GM12878 (cell line): ENCODE measurements around the gene VSTM1. TPM values are rescaled to one million over a fixed set of nuclear protein-coding genes. Genes with fewer than 3 reads are reported as not detected.

Experiments
- ATAC-seq: fragments of 200-7000 bp; cut with Tn5 transposase; 3 replicates; pipeline ENCODE4 v1.9.1; 2020; ENCODE audit warnings: mild to moderate bottlenecking, moderate library complexity
- BruUV-seq: library from RNA; stranded (reverse); fragments of 400-500 nt; replicated peaks from 2 replicates; lab custom pipeline; 2021; lab: Mats Ljungman, UMichigan
- CTCF ChIA-PET: fragments of 300-600 bp; sonication (Branson Sonifier 250); formaldehyde crosslinking; extraction: SDS; loops from one replicate; lab custom pipeline; 2021; ENCODE audit warnings: inconsistent platforms; lab: Yijun Ruan, JAX
- POLR2A ChIA-PET: fragments of 350-600 bp; formaldehyde crosslinking; extraction: SDS; loops from one replicate; lab custom pipeline; 2021; ENCODE audit warnings: inconsistent platforms; lab: Charles Lee
- RAD21 ChIA-PET: fragments of 300-600 bp; sonication (Branson Sonifier 250); formaldehyde crosslinking; loops from one replicate; lab custom pipeline; 2023; ENCODE audit warnings: antibody characterized with exemption; ENCODE audit not compliant: unreplicated experiment; lab: Charles Lee
- SMC1A ChIA-PET: fragments of 300-600 bp; sonication (Branson Sonifier 250); formaldehyde crosslinking; loops from one replicate; lab custom pipeline; 2023; ENCODE audit not compliant: unreplicated experiment, uncharacterized antibody; lab: Charles Lee
- DNase-seq: peaks from one replicate; pipeline ENCODE4 v3.0.0-alpha.2; 2011; ENCODE audit warnings: low read depth, low spot score
- FAIRE-seq: peaks from 3 replicates; lab custom pipeline; 2011; peaks lifted over from hg19 to GRCh38; lab: Jason Lieb, UNC
- H2AFZ ChIP-seq: 2 replicates; pipeline ENCODE4 v1.6.0; 2011; ENCODE audit warnings: low read depth, low read length, control low read depth; ENCODE audit not compliant: control insufficient read depth
- H3K27ac ChIP-seq: 2 replicates; pipeline ENCODE4 v1.5.1; 2011; ENCODE audit warnings: control low read depth; ENCODE audit not compliant: control insufficient read depth, insufficient read depth
- H3K27me3 ChIP-seq, 2 experiments: replicated peaks in 1 of 2; 2 replicates each; pipeline versions ENCODE4 v1.6.0 to v1.6.1; 2011; ENCODE audit warnings: low read length in 1 of 2; ENCODE audit not compliant: control insufficient read depth in 2 of 2, insufficient read depth in 2 of 2
- H3K36me3 ChIP-seq, 2 experiments: 2 replicates each; pipeline ENCODE4 v1.5.1; 2011; ENCODE audit warnings: low read length in 1 of 2; ENCODE audit not compliant: control insufficient read depth in 2 of 2, insufficient read depth in 2 of 2
- H3K4me1 ChIP-seq: 2 replicates; pipeline ENCODE4 v1.6.1; 2011; ENCODE audit warnings: mild to moderate bottlenecking, low read length, moderate library complexity, mixed read lengths; ENCODE audit not compliant: control insufficient read depth, insufficient read depth
- H3K4me2 ChIP-seq: 2 replicates; pipeline ENCODE4 v1.6.0; 2011; ENCODE audit warnings: control low read depth; ENCODE audit not compliant: control insufficient read depth, insufficient read depth
- H3K4me3 ChIP-seq: fragments of 200-600 bp; sonication (generic); 2 replicates; pipeline ENCODE4 v1.5.1; 2016
- H3K79me2 ChIP-seq: 2 replicates; pipeline ENCODE4 v1.6.0; 2011; ENCODE audit warnings: low read length; ENCODE audit not compliant: control insufficient read depth, insufficient read depth
- H3K9ac ChIP-seq: 2 replicates; pipeline ENCODE4 v1.8.0; 2011; ENCODE audit warnings: low read length, control low read depth, mixed read lengths; ENCODE audit not compliant: control insufficient read depth, insufficient read depth
- H3K9me3 ChIP-seq: replicated peaks from 3 replicates; pipeline ENCODE4 v1.5.1; 2011; ENCODE audit warnings: mild to moderate bottlenecking, low read length; ENCODE audit not compliant: control insufficient read depth, insufficient read depth
- H4K20me1 ChIP-seq: 2 replicates; pipeline ENCODE4 v1.6.0; 2011; ENCODE audit not compliant: control insufficient read depth, insufficient read depth
- BHLHE40 ChIP-seq, 2 experiments: fragments of 450-650 bp in 1 of 2; IDR thresholded peaks; 2 replicates each; pipeline ENCODE4 v1.6.1; 2011 to 2017; ENCODE audit warnings: low read depth in 2 of 2, borderline replicate concordance in 1 of 2, improper control_type of control experiment in 1 of 2, low read length in 1 of 2, mild to moderate bottlenecking in 1 of 2
- CBX5 ChIP-seq: sonication (generic); IDR thresholded peaks from 2 replicates; pipeline ENCODE4 v1.6.1; 2016; ENCODE audit warnings: low read depth, moderate library complexity, mild to moderate bottlenecking, inconsistent platforms
- DPF2 ChIP-seq: fragments of 450-650 bp; IDR thresholded peaks from 2 replicates; pipeline ENCODE4 v1.6.1; 2017; ENCODE audit warnings: mild to moderate bottlenecking
- FOXK2 ChIP-seq: fragments of 450-650 bp; IDR thresholded peaks from 2 replicates; pipeline ENCODE4 v1.6.1; 2017; ENCODE audit warnings: mild to moderate bottlenecking, moderate library complexity
- HCFC1 ChIP-seq: fragments of 150-350 bp; IDR thresholded peaks from 2 replicates; pipeline ENCODE4 v1.6.1; 2014; ENCODE audit warnings: low read length
- HDAC6 ChIP-seq: fragments of 200-600 bp; sonication (generic); IDR thresholded peaks from one replicate; pipeline ENCODE4 v1.8.0; 2017; ENCODE audit warnings: antibody characterized with exemption; ENCODE audit not compliant: unreplicated experiment
- IRF5 ChIP-seq: fragments of 450-650 bp; IDR thresholded peaks from 2 replicates; pipeline ENCODE4 v1.6.1; 2017; ENCODE audit warnings: borderline replicate concordance
- KLF5 ChIP-seq: fragments of 450-650 bp; IDR thresholded peaks from 2 replicates; pipeline ENCODE4 v1.6.1; 2014; ENCODE audit warnings: mild to moderate bottlenecking; ENCODE audit not compliant: partially characterized antibody
- MEF2A ChIP-seq: IDR thresholded peaks from 2 replicates; pipeline ENCODE4 v1.6.1; 2011; ENCODE audit warnings: low read depth, mild to moderate bottlenecking, low read length, moderate library complexity; ENCODE audit not compliant: insufficient read depth
- MTA2 ChIP-seq: fragments of 450-650 bp; IDR thresholded peaks from 2 replicates; pipeline ENCODE4 v1.6.1; 2016; ENCODE audit warnings: low read depth, mild to moderate bottlenecking, moderate library complexity
- NBN ChIP-seq: fragments of 450-650 bp; IDR thresholded peaks from 2 replicates; pipeline ENCODE4 v1.6.1; 2016
- NFYB ChIP-seq: IDR thresholded peaks from 2 replicates; pipeline ENCODE4 v1.6.1; 2011; ENCODE audit warnings: low read depth, mild to moderate bottlenecking, low read length, improper control_type of control experiment, moderate library complexity; ENCODE audit not compliant: insufficient read depth
- RCOR1 ChIP-seq: conservative IDR thresholded peaks from 2 replicates; pipeline ENCODE4 v1.6.1; 2012; ENCODE audit warnings: low read depth, low read length, improper control_type of control experiment
- USF1 ChIP-seq: IDR thresholded peaks from 2 replicates; pipeline ENCODE4 v1.6.1; 2011; ENCODE audit warnings: borderline replicate concordance, low read depth, mild to moderate bottlenecking, moderate library complexity, mixed read lengths, low read length; ENCODE audit not compliant: insufficient read depth; ENCODE audit errors: extremely low read length
- WGBS: methylation state at CpG from one replicate; pipeline ENCODE4 v1.1.6; 2016; ENCODE audit warnings: low lambda C conversion rate; ENCODE audit not compliant: insufficient replicate concordance, insufficient coverage; ENCODE audit errors: missing lambda C conversion rate; 5-methylcytosine and 5-hydroxymethylcytosine counted together
- in situ Hi-C: fragments of 300-500 bp; cut with MboI; formaldehyde crosslinking; loops from 9 replicates; pipeline ENCODE4 v1.14.3; 2018; ENCODE audit warnings: mixed read lengths
- intact Hi-C: fragments of 100-400 bp; cut with micrococcal nuclease; formaldehyde crosslinking; loops from one replicate; pipeline ENCODE4 v1.14.2; 2022; ENCODE audit not compliant: unreplicated experiment
- polyA plus RNA-seq, 11 experiments: library from polyadenylated mRNA; depleted of rRNA in 4 of 11; unstranded in 6 of 11; stranded (reverse) in 5 of 11; fragments of >200 nt; fragmentation: Nextera tagmentation in 4 of 11; fragmentation: Illumina TruSeq in 1 of 11; extraction: Ambion mirVana in 4 of 11; extraction: Trizol in 1 of 11; gene quantifications; 1 replicate in 1 of 11; 2 replicates in 10 of 11; pipeline versions ENCODE4 v1.2.1 to v1.2.3, GENCODE V29; 2011 to 2016; ENCODE audit warnings: inconsistent platforms in 2 of 11, missing spikeins in 2 of 11, low read depth in 1 of 11
- total RNA-seq, 4 experiments: library from RNA; depleted of rRNA in 3 of 4; stranded (reverse); fragments of >200 nt in 3 of 4; fragmentation: Illumina TruSeq in 1 of 4; extraction: Trizol in 1 of 4; gene quantifications; 2 replicates each; pipeline versions ENCODE4 v1.2.1 to v1.2.3, GENCODE V29; 2013 to 2021

The VSTM1 gene
- total and polyA plus RNA-seq, 10 of the 15 experiments (the other 5 are each of a cell fraction or from before 2014, with no cell fraction given) = not detected

GRCh38 chr19:54011507-54012211 is 52.0 kb downstream of the VSTM1 start:
- ATAC-seq = no peak
- ChIA-PET RAD21 (no interaction called here), POLR2A (no interaction called here), SMC1A (no interaction called here), CTCF (no interaction called here)
- DNase-seq = no peak
- H3K79me2 ChIP-seq = no peaks in the 10 kb centered on the region
- no peaks in the 10 kb centered on the region for H3K27me3 ChIP-seq
- intact Hi-C loops = no loop called here
- no peaks in the 10 kb centered on the region for H3K9me3 ChIP-seq
- in situ Hi-C loops = no loop called here
- no peak overlapping the region for H3K9ac ChIP-seq
- H3K4me3 ChIP-seq = no peak overlapping the region
- no TSS peak for BruUV-seq
- WGBS = 49% methylated on average over 36 of the region's 36 CpGs
- H2AFZ ChIP-seq = no peak overlapping the region
- H3K27ac ChIP-seq = no peak overlapping the region
- H3K36me3 ChIP-seq = no peaks in the 10 kb centered on the region
- no peaks in the 10 kb centered on the region for H4K20me1 ChIP-seq
- FAIRE-seq = no peak
- no peak overlapping the region for H3K4me2 ChIP-seq
- TF ChIP-seq MEF2A = no peak
- TF ChIP-seq NBN = no peak
- TF ChIP-seq BHLHE40 (IDR thresholded peaks at IDR 0.05; ENCODE audit: borderline replicate concordance in 1 of 2, low read depth in 2 of 2, low read length in 1 of 2) = no peak
- H3K4me1 ChIP-seq = no peaks in the 10 kb centered on the region

- RAD21 ChIA-PET = no interaction called here
- in situ Hi-C loops (no loop called here), intact Hi-C loops (no loop called here)
- DNase-seq (no peak), FAIRE-seq (no peak), ATAC-seq (no peak)
- H3K4me2 ChIP-seq = no peak overlapping the region
- H3K4me3 ChIP-seq = no peak overlapping the region
- H3K27me3 ChIP-seq = no peaks in the 10 kb centered on the region
- POLR2A ChIA-PET = no interaction called here
- no peak overlapping the region for H2AFZ ChIP-seq
- no peaks in the 10 kb centered on the region for H4K20me1 ChIP-seq
- no peak overlapping the region for H3K9ac ChIP-seq
- H3K36me3 ChIP-seq = no peaks in the 10 kb centered on the region
- H3K9me3 ChIP-seq = no peaks in the 10 kb centered on the region
- WGBS = 83% methylated on average over 6 of the region's 6 CpGs
- SMC1A ChIA-PET = no interaction called here
- BruUV-seq = no TSS peak
- no peak overlapping the region for H3K27ac ChIP-seq
- H3K79me2 ChIP-seq = no peaks in the 10 kb centered on the region
- H3K4me1 ChIP-seq = no peaks in the 10 kb centered on the region
- no peak for TF ChIP-seq MTA2
- TF ChIP-seq RCOR1 = no peak
- TF ChIP-seq USF1 = no peak
- no peak for TF ChIP-seq DPF2
- TF ChIP-seq FOXK2 = no peak
- TF ChIP-seq IRF5 = no peak
- TF ChIP-seq NFYB = no peak
- TF ChIP-seq HDAC6 = no peak
- no peak for TF ChIP-seq KLF5
- TF ChIP-seq CBX5 = no peak
- TF ChIP-seq HCFC1 = no peak
- CTCF ChIA-PET = no interaction called here
Observed at GRCh38 chr19:54010474-54010873, 53.2 kb downstream of the VSTM1 start.
